HFF-Myc (cell line): ENCODE measurements around the gene OR10K1.

Source experiments
- DNase-seq: peaks from one replicate; pipeline ENCODE4 v3.0.0-alpha.2; 2011; ENCODE audit warnings: low read depth; ENCODE audit errors: extremely low read depth
- H3K4me3 ChIP-seq: replicated peaks from 2 replicates; pipeline ENCODE4 v1.5.1; 2011; ENCODE audit warnings: low read depth, mild to moderate bottlenecking, control low read depth, low read length
- CTCF ChIP-seq: IDR thresholded peaks from 2 replicates; pipeline ENCODE4 v1.5.1; 2012; ENCODE audit warnings: mild to moderate bottlenecking, low read depth, low read length, control low read depth; ENCODE audit errors: missing control alignments

Gene OR10K1

GRCh38 chr1:158509471-158510156, 48.0 kb downstream of the OR10K1 start:
- DNase-seq: no peak
- TF ChIP-seq CTCF: no peak
- H3K4me3 ChIP-seq: no peak overlapping the region

GRCh38 chr1:158516966-158517365, 55.3 kb downstream of the OR10K1 start:
- no peak overlapping the region for H3K4me3 ChIP-seq
- no peak for DNase-seq
- TF ChIP-seq CTCF: no peak
